Neural crest cell (in vitro differentiated cells): ENCODE measurements around the gene TIE1. TPM values are rescaled to one million over a fixed set of nuclear protein-coding genes. Genes with fewer than 3 reads are reported as not detected.

Experiments
- DNase-seq: peaks from one replicate; pipeline ENCODE4 v3.0.0; 2021; ENCODE audit warnings: low read depth, mixed read lengths, low spot score
- H3K27ac Mint-ChIP-seq: one replicate; pipeline ENCODE4 v1.8.0; 2021; ENCODE audit warnings: mild to moderate bottlenecking, mixed read lengths; ENCODE audit not compliant: unreplicated experiment
- H3K27me3 Mint-ChIP-seq: 2 replicates; pipeline ENCODE4 v1.8.0; 2021; ENCODE audit warnings: low read depth, mild to moderate bottlenecking, mixed read lengths
- H3K36me3 Mint-ChIP-seq: 2 replicates; pipeline ENCODE4 v1.8.0; 2021; ENCODE audit warnings: low read depth, mild to moderate bottlenecking, mixed read lengths
- H3K4me1 Mint-ChIP-seq: 2 replicates; pipeline ENCODE4 v1.8.0; 2021; ENCODE audit warnings: mixed read lengths
- H3K4me3 Mint-ChIP-seq: one replicate; pipeline ENCODE4 v1.8.0; 2021; ENCODE audit warnings: mild to moderate bottlenecking, mixed read lengths
- H3K9me3 Mint-ChIP-seq: 2 replicates; pipeline ENCODE4 v1.8.0; 2021; ENCODE audit warnings: mixed read lengths
- total RNA-seq: library from RNA; stranded (reverse); gene quantifications from 2 replicates; pipeline ENCODE4 v1.2.1, GENCODE V29; 2021
- TF ChIP-seq, protein P1 (sequence below): fragments of 200-600 bp; sonication (generic); conservative IDR thresholded peaks from 2 replicates; pipeline ENCODE4 v1.5.0; 2021; ENCODE audit warnings: antibody characterized with exemption, mild to moderate bottlenecking

Gene TIE1
- total RNA-seq, 1 donor from 2014 or later: 2.2 TPM

GRCh38 chr1:43339584-43340232 lies 38.9 kb downstream of the TIE1 start:
- no peak overlapping the region for H3K27ac Mint-ChIP-seq
- no peaks in the 10 kb centered on the region for H3K9me3 Mint-ChIP-seq
- no peaks in the 10 kb centered on the region for H3K36me3 Mint-ChIP-seq
- TF ChIP-seq, protein P1, sequence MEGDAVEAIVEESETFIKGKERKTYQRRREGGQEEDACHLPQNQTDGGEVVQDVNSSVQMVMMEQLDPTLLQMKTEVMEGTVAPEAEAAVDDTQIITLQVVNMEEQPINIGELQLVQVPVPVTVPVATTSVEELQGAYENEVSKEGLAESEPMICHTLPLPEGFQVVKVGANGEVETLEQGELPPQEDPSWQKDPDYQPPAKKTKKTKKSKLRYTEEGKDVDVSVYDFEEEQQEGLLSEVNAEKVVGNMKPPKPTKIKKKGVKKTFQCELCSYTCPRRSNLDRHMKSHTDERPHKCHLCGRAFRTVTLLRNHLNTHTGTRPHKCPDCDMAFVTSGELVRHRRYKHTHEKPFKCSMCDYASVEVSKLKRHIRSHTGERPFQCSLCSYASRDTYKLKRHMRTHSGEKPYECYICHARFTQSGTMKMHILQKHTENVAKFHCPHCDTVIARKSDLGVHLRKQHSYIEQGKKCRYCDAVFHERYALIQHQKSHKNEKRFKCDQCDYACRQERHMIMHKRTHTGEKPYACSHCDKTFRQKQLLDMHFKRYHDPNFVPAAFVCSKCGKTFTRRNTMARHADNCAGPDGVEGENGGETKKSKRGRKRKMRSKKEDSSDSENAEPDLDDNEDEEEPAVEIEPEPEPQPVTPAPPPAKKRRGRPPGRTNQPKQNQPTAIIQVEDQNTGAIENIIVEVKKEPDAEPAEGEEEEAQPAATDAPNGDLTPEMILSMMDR: no peak
- no peak for DNase-seq
- H3K27me3 Mint-ChIP-seq: no peaks in the 10 kb centered on the region
- H3K4me3 Mint-ChIP-seq: no peak overlapping the region
- H3K4me1 Mint-ChIP-seq: peaks cover 6% of the 10 kb centered on the region

GRCh38 chr1:43340559-43340958 lies 39.8 kb downstream of the TIE1 start:
- Mint-ChIP-seq H3K36me3 (no peaks in the 10 kb centered on the region), H3K4me1 (peaks cover 6% of the 10 kb centered on the region), H3K9me3 (no peaks in the 10 kb centered on the region), H3K4me3 (no peak overlapping the region), H3K27ac (no peak overlapping the region), H3K27me3 (no peaks in the 10 kb centered on the region)
- TF ChIP-seq, protein P1: no peak
- no peak for DNase-seq

GRCh38 chr1:43344267-43344850 lies 43.6 kb downstream of the TIE1 start:
- Mint-ChIP-seq H3K27me3 (peaks cover 24% of the 10 kb centered on the region), H3K4me1 (peaks cover 14% of the 10 kb centered on the region), H3K36me3 (no peaks in the 10 kb centered on the region), H3K4me3 (no peak overlapping the region), H3K27ac (no peak overlapping the region), H3K9me3 (no peaks in the 10 kb centered on the region)
- DNase-seq: no peak
- TF ChIP-seq, protein P1: no peak

DNA sequence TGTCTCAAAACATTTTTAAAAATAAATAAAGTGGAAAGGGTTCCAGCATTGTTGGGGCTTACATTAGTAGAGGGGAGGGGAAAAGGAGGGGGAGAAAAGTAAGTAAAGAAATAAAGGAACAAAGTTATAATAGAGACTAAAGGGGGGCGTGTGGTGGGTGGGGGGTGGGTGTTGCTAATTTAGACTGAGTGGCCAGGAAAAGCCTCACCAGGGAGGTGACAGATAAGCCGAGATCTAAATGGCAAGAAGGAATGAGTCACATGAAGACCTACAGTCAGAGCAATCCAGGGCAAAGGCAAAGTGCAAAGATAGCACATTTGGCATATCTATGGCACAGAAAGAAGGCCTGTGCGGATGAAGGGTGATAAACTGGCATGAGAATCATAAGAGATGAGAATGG lies 44.3 kb downstream of the TIE1 start:
- DNase-seq: no peak
- H3K9me3 Mint-ChIP-seq: no peaks in the 10 kb centered on the region
- peaks cover 25% of the 10 kb centered on the region for H3K27me3 Mint-ChIP-seq
- TF ChIP-seq, protein P1: no peak
- no peak overlapping the region for H3K4me3 Mint-ChIP-seq
- H3K27ac Mint-ChIP-seq: no peak overlapping the region
- no peaks in the 10 kb centered on the region for H3K36me3 Mint-ChIP-seq
- peaks cover 22% of the 10 kb centered on the region for H3K4me1 Mint-ChIP-seq

DNA sequence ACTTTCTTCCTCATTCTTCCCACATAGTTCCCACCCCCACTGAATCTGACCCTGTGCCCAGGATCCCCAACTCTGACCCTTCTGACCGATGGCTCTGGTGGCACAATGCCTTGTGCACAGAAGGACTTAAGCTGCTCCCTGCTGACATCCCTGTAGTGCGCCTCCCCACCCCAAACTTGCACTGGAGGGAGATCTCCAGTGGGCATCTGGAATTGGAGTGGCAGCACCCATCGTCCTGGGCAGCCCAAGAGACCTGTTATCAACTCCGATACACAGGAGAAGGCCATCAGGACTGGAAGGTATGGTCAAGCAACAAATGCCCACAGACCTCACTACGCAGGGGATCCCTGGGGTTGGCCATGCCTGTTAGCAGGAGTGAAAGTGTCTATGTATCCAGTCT lies 45.9 kb downstream of the TIE1 start:
- H3K27me3 Mint-ChIP-seq: peaks cover 25% of the 10 kb centered on the region
- DNase-seq: no peak
- TF ChIP-seq, protein P1: no peak
- no peak overlapping the region for H3K27ac Mint-ChIP-seq
- H3K4me1 Mint-ChIP-seq: peaks cover 16% of the 10 kb centered on the region
- H3K4me3 Mint-ChIP-seq: no peak overlapping the region
- no peaks in the 10 kb centered on the region for H3K9me3 Mint-ChIP-seq
- H3K36me3 Mint-ChIP-seq: no peaks in the 10 kb centered on the region
